ENCODE data around the gene PKNOX2.

DNA sequence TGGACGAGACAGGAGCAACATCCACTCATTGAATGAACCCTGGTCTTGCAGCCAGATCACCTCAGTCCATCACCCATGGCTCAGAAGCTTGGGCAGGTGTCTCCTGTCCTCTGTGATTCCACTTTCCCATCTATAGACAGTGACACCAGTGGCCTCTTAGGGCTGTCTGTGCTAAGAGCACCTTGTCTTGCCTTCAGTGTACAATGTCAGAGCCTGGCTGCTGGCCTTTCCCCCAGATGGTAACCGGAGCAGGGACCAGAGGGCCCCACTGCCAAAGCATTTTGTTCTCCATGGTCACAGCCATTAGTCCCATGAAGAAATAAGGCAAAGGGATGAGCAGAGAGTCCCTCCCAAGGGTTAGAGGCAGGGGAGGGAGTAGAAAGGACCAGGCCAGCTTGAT lies 35.4 kb downstream of the PKNOX2 start:
- TF ChIP-seq, protein P1, sequence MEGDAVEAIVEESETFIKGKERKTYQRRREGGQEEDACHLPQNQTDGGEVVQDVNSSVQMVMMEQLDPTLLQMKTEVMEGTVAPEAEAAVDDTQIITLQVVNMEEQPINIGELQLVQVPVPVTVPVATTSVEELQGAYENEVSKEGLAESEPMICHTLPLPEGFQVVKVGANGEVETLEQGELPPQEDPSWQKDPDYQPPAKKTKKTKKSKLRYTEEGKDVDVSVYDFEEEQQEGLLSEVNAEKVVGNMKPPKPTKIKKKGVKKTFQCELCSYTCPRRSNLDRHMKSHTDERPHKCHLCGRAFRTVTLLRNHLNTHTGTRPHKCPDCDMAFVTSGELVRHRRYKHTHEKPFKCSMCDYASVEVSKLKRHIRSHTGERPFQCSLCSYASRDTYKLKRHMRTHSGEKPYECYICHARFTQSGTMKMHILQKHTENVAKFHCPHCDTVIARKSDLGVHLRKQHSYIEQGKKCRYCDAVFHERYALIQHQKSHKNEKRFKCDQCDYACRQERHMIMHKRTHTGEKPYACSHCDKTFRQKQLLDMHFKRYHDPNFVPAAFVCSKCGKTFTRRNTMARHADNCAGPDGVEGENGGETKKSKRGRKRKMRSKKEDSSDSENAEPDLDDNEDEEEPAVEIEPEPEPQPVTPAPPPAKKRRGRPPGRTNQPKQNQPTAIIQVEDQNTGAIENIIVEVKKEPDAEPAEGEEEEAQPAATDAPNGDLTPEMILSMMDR (IDR thresholded peaks at IDR 0.05): no peak
- TF ChIP-seq POLR2A (IDR thresholded peaks at IDR 0.05): no peak

All from vagina (tissue), 2 donors.